Measurements from ENCODE around the gene LDLRAD3. TPM values are rescaled to one million over a fixed set of nuclear protein-coding genes. Genes with fewer than 3 reads are reported as not detected.

LDLRAD3 gene
- polyA plus RNA-seq, 1 donor (not counting 4 experiments of a cell fraction or from before 2014, with no cell fraction given): 13.1 TPM

- DNase-seq (ENCODE audit: low read depth, low spot score) (no peak), FAIRE-seq (no peak)
- TF ChIP-seq CTCF (optimal IDR thresholded peaks at IDR 0.05 in 1 of 3, IDR thresholded peaks at IDR 0.05 in 1 of 3, conservative IDR thresholded peaks at IDR 0.05 in 1 of 3; ENCODE audit: extremely low read depth in 1 of 3, insufficient read depth in 2 of 3, low read length in 3 of 3) (no peak), EZH2 (IDR thresholded peaks at IDR 0.05; ENCODE audit: low read length) (no peak)
Measured at GRCh38 chr11:36057379-36058042, 113.6 kb downstream of the LDLRAD3 start.

DNA sequence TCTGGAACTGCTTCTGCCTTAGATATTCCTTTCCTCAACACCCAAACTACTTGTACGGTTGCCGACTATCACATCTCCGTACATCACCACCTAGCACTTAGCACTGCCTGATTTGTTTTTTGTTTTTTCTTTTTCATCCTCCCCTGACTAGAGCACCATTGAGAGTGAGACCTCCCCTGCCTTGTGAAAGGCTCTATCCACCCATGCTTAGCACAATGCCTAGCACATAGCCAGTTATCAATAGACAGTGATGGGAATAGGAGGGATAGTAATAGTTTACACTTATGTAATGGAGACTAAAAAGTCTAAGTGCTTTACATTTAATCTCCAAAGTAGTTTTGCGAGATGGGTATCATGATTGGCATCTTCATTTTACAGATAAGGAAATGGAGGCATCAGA lies 115.8 kb downstream of the LDLRAD3 start:
- Histone ChIP-seq H3K36me3 (ENCODE audit: control insufficient read depth in 2 of 2, extremely low read depth in 1 of 2, insufficient read depth in 2 of 2, low read length in 2 of 2) (peaks cover 0 to 1% of the 10 kb centered on the region in 2 experiments), H3K4me1 (ENCODE audit: control insufficient read depth, extremely low read depth, insufficient read depth, low read length) (no peaks in the 10 kb centered on the region), H3K27ac (ENCODE audit: control insufficient read depth, insufficient read depth, low read length) (no peak overlapping the region), H3K79me2 (ENCODE audit: control insufficient read depth, insufficient read depth, low read length) (no peaks in the 10 kb centered on the region), H3K9me1 (ENCODE audit: control insufficient read depth, extremely low read depth, insufficient read depth, low read length) (no peaks in the 10 kb centered on the region), H3K4me3 (ENCODE audit: control insufficient read depth in 2 of 3, extremely low read depth in 1 of 3, insufficient read depth in 2 of 3, low read depth in 1 of 3, low read length in 3 of 3) (no peak overlapping the region), H3K4me2 (ENCODE audit: control insufficient read depth, extremely low read depth, insufficient read depth, low read depth, low read length) (no peak overlapping the region), H4K20me1 (ENCODE audit: control insufficient read depth, extremely low read depth, insufficient read depth, low read length) (no peaks in the 10 kb centered on the region), H3K9me3 (ENCODE audit: control insufficient read depth, low read depth, low read length) (no peaks in the 10 kb centered on the region), H3K9ac (ENCODE audit: control insufficient read depth, extremely low read depth, insufficient read depth, low read length) (no peak overlapping the region), H2AFZ (ENCODE audit: control insufficient read depth, low read length) (no peak overlapping the region), H3K27me3 (ENCODE audit: control insufficient read depth, extremely low read depth, insufficient read depth, low read length) (no peaks in the 10 kb centered on the region)
- DNase-seq (ENCODE audit: low read depth, low spot score): no peak
- TF ChIP-seq EZH2 (IDR thresholded peaks at IDR 0.05; ENCODE audit: low read length) (no peak), CTCF (optimal IDR thresholded peaks at IDR 0.05 in 1 of 3, IDR thresholded peaks at IDR 0.05 in 1 of 3, conservative IDR thresholded peaks at IDR 0.05 in 1 of 3; ENCODE audit: extremely low read depth in 1 of 3, insufficient read depth in 2 of 3, low read length in 3 of 3) (no peak)
- dilution Hi-C loops (cut with MboI; ENCODE audit: extremely low pct_ligation_motif_present, low sequenced_read_pairs): no loop called here
- no peak for FAIRE-seq

More at GRCh38 chr11:36057379-36058042, 113.6 kb downstream of the LDLRAD3 start:
- Histone ChIP-seq H3K9me1 (ENCODE audit: control insufficient read depth, extremely low read depth, insufficient read depth, low read length) (no peaks in the 10 kb centered on the region), H4K20me1 (ENCODE audit: control insufficient read depth, extremely low read depth, insufficient read depth, low read length) (no peaks in the 10 kb centered on the region), H3K9ac (ENCODE audit: control insufficient read depth, extremely low read depth, insufficient read depth, low read length) (no peak overlapping the region), H3K27ac (ENCODE audit: control insufficient read depth, insufficient read depth, low read length) (no peak overlapping the region), H3K4me1 (ENCODE audit: control insufficient read depth, extremely low read depth, insufficient read depth, low read length) (no peaks in the 10 kb centered on the region), H3K4me2 (ENCODE audit: control insufficient read depth, extremely low read depth, insufficient read depth, low read depth, low read length) (no peak overlapping the region), H2AFZ (ENCODE audit: control insufficient read depth, low read length) (no peak overlapping the region), H3K9me3 (ENCODE audit: control insufficient read depth, low read depth, low read length) (no peaks in the 10 kb centered on the region), H3K4me3 (ENCODE audit: control insufficient read depth in 2 of 3, extremely low read depth in 1 of 3, insufficient read depth in 2 of 3, low read depth in 1 of 3, low read length in 3 of 3) (no peak overlapping the region), H3K36me3 (ENCODE audit: control insufficient read depth in 2 of 2, extremely low read depth in 1 of 2, insufficient read depth in 2 of 2, low read length in 2 of 2) (peaks cover 0 to 1% of the 10 kb centered on the region in 2 experiments), H3K27me3 (ENCODE audit: control insufficient read depth, extremely low read depth, insufficient read depth, low read length) (no peaks in the 10 kb centered on the region), H3K79me2 (ENCODE audit: control insufficient read depth, insufficient read depth, low read length) (no peaks in the 10 kb centered on the region)
- dilution Hi-C loops (cut with MboI; ENCODE audit: extremely low pct_ligation_motif_present, low sequenced_read_pairs): no loop called here

Measured in keratinocyte (primary cell).